ENCODE data around the gene CLIP1. TPM values are rescaled to one million over a fixed set of nuclear protein-coding genes. Genes with fewer than 3 reads are reported as not detected.
"Not testable (repeated sequence)": the region's sequence is repeated elsewhere in the genome, so short reads cannot be mapped to it uniquely, and the experiment has no call there.

CLIP1 gene
- polyA plus RNA-seq, 1 of the 3 experiments (the other 2 are of a cell fraction): 33.9 TPM

DNA sequence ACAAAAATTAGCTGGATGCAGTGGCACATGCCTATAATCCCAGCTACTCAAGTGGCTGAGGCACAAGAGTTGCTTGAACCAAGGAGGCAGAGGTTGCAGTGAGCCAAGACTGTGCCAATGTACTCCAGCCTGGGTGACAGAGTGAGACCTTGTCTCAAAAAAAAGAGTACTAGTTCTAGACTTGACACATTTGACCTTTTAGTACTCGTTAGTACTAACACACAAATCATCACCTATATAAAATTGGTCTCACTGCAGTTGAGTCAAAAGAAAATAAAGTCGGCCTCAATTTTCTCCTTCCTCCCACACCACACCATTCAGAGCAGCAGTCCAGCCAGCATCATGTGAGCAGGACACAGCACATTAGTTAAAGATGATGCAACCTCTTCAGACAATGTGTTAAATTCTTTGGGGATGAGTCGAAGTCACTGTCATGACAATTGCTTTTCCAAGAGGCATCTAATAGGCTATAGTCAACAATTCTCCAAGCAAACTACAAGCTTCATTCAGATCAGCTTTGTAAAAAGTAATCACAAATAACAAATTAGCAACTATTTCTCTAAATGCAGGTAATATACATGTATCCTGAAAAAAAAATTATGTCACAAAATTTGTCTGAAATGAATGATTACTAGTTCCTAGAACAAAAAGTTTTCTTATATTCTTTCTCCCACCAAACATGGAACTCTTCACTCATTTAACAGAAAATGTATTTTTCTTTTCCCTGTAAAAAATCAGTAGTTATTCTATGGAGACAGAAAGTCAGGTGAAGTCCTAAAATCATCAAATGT lies 55.6 kb downstream of the CLIP1 start (continued):
- TF ChIP-seq, protein P1, sequence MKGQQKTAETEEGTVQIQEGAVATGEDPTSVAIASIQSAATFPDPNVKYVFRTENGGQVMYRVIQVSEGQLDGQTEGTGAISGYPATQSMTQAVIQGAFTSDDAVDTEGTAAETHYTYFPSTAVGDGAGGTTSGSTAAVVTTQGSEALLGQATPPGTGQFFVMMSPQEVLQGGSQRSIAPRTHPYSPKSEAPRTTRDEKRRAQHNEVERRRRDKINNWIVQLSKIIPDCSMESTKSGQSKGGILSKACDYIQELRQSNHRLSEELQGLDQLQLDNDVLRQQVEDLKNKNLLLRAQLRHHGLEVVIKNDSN (IDR thresholded peaks at IDR 0.05; ENCODE audit: borderline replicate concordance, low read depth): peak; percentile 70; the same call in 1 of the 2 replicates
- TF ChIP-seq JUND (IDR thresholded peaks at IDR 0.05) (peak; percentile 71), SMC3 (IDR thresholded peaks at IDR 0.05; ENCODE audit: low read depth, low read length) (no peak), CHD2 (IDR thresholded peaks at IDR 0.05; ENCODE audit: low read length, partially characterized antibody) (no peak), TAF1 (IDR thresholded peaks at IDR 0.05; ENCODE audit: borderline replicate concordance, low read depth, low read length) (no peak), REST (IDR thresholded peaks at IDR 0.05; ENCODE audit: low read depth, low read length) (no peak), CTCF (IDR thresholded peaks at IDR 0.05) (no peak), PBX3 (IDR thresholded peaks at IDR 0.05) (peak; percentile 45; the same call in 1 of the 2 replicates), FOXJ3 (CRISPR knock-in tag; IDR thresholded peaks at IDR 0.05) (no peak), POLR2AphosphoS5 (IDR thresholded peaks at IDR 0.05; ENCODE audit: low read depth, low read length) (no peak), TEAD4 (IDR thresholded peaks at IDR 0.05; ENCODE audit: borderline replicate concordance, insufficient read depth) (0 out of 2 replicates have a peak, but pooled peaks have one; percentile 20)
- TF ChIP-seq, protein P2, sequence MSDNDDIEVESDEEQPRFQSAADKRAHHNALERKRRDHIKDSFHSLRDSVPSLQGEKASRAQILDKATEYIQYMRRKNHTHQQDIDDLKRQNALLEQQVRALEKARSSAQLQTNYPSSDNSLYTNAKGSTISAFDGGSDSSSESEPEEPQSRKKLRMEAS (IDR thresholded peaks at IDR 0.05; ENCODE audit: low read depth): peak; percentile 85

DNA sequence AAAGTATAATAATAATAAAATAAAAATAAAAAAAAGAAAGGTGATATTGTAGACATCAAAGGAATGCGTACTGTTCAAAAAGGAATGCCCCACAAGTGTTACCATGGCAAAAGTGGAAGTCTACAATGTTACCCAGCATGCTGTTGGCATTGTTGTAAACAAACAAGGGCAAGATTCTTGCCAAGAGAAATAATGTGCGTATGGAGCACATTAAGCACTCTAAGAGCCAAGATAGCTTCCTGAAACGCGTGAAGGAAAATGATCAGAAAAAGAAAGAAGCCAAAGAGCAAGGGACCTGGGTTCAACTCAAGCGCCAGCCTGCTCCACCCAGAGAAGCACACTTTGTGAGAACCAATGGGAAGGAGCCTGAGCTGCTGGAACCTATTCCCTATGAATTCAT lies 57.2 kb downstream of the CLIP1 start:
- H3K36me3 ChIP-seq (replicated peaks in 1 of 2; ENCODE audit: control insufficient read depth in 1 of 2, insufficient read depth in 2 of 2, low read length in 1 of 2); H3K9me2 ChIP-seq; H3K9me3 ChIP-seq; H3K27ac ChIP-seq (ENCODE audit: low read depth in 2 of 2, low read length in 1 of 2); H3K9ac ChIP-seq; H4K20me1 ChIP-seq (ENCODE audit: insufficient read depth); H2AFZ ChIP-seq (ENCODE audit: low read depth); H3K27me3 ChIP-seq (ENCODE audit: insufficient read depth); DNase-seq; POLR2A ChIA-PET; CTCF ChIA-PET; H3K4me3 ChIP-seq (ENCODE audit: low read depth in 2 of 2, low read length in 1 of 2); H3K4me2 ChIP-seq: not testable (repeated sequence)
- WGBS (ENCODE audit: low lambda C conversion rate): 93% methylated on average over 5 of the region's 5 CpGs
- Histone ChIP-seq H3F3A (replicated peaks; ENCODE audit: insufficient read depth) (peaks cover 19% of the 10 kb centered on the region), H3K79me2 (ENCODE audit: insufficient read depth) (peaks cover 64% of the 10 kb centered on the region), H3K4me1 (ENCODE audit: control insufficient read depth in 1 of 2, insufficient read depth in 2 of 2, low read depth in 1 of 2, low read length in 1 of 2) (peaks cover 0 to 29% of the 10 kb centered on the region in 2 experiments; a peak in 1 of 4 replicates)
